ENCODE data around the gene ANGPTL2. TPM values are rescaled to one million over a fixed set of nuclear protein-coding genes. Genes with fewer than 3 reads are reported as not detected.

ANGPTL2 gene
- total RNA-seq, 1 experiment from 2014 or later: 5.1 TPM

- Mint-ChIP-seq H3K36me3 (ENCODE audit: insufficient read depth in 1 of 3, low read depth in 3 of 3) (peaks cover 0 to 5% (median 3%) of the 10 kb centered on the region in 3 experiments; a peak in 2 of 7 replicates), H3K4me3 (no peak overlapping the region), H3K9me3 (no peaks in the 10 kb centered on the region), H3K4me1 (peaks cover 12 to 16% of the 10 kb centered on the region in 2 experiments), H3K27me3 (ENCODE audit: low read depth) (no peaks in the 10 kb centered on the region), H3K27ac (no peak overlapping the region)
- DNase-seq: no peak
- Histone ChIP-seq H4K20me1 (ENCODE audit: control insufficient read depth, insufficient read depth, insufficient read length) (no peaks in the 10 kb centered on the region), H2AK5ac (ENCODE audit: insufficient read length, low read length) (no peak overlapping the region), H3K9ac (ENCODE audit: extremely low read depth, insufficient read length, low read length) (no peak overlapping the region), H3T11ph (ENCODE audit: low read length) (no peak overlapping the region), H3K14ac (ENCODE audit: insufficient read depth, low read length) (no peak overlapping the region), H3K56ac (ENCODE audit: insufficient read length, low read depth, low read length) (no peak overlapping the region), H4K8ac (replicated peaks; ENCODE audit: insufficient read length, low read depth, low read length) (no peak overlapping the region), H3K18ac (ENCODE audit: insufficient read length, low read depth, low read length) (no peak overlapping the region), H2BK20ac (ENCODE audit: low read depth, low read length, poor library complexity, severe bottlenecking) (no peak overlapping the region), H2AFZ (ENCODE audit: low read length) (no peak overlapping the region), H3K27me3 (ENCODE audit: insufficient read depth, low read length) (no peaks in the 10 kb centered on the region), H3K27ac (ENCODE audit: insufficient read length, low read depth, low read length) (no peak overlapping the region), H4K5ac (ENCODE audit: insufficient read length, low read depth, low read length) (no peak overlapping the region), H3K4me1 (ENCODE audit: insufficient read depth, low read length) (peaks cover 5% of the 10 kb centered on the region), H2BK15ac (ENCODE audit: low read depth, low read length) (no peak overlapping the region), H3K79me1 (ENCODE audit: insufficient read depth, low read depth, low read length, poor library complexity, severe bottlenecking) (no peaks in the 10 kb centered on the region), H3K79me2 (ENCODE audit: insufficient read depth, low read length) (no peaks in the 10 kb centered on the region), H3K9me3 (ENCODE audit: control insufficient read depth, low read depth, low read length) (no peaks in the 10 kb centered on the region), H3K4me2 (ENCODE audit: insufficient read depth, insufficient read length, low read length) (no peak overlapping the region), H3K23me2 (ENCODE audit: insufficient read length, low read depth, low read length, poor library complexity, severe bottlenecking) (no peaks in the 10 kb centered on the region), H4K91ac (ENCODE audit: insufficient read length, low read depth, low read length) (no peak overlapping the region), H2BK5ac (ENCODE audit: insufficient read length, low read length) (no peak overlapping the region), H3K4ac (ENCODE audit: low read depth, low read length) (no peak overlapping the region), H2BK120ac (ENCODE audit: low read depth, low read length, poor library complexity, severe bottlenecking) (no peak overlapping the region), H3K23ac (ENCODE audit: insufficient read length, low read depth, low read length) (no peak overlapping the region), H2BK12ac (ENCODE audit: insufficient read length, low read depth, low read length) (no peak overlapping the region)
- no peak for TF ChIP-seq CTCF (conservative IDR thresholded peaks at IDR 0.05)
- no CpG with 5 or more reads among the region's 2 CpGs for WGBS (ENCODE audit: extremely low coverage, insufficient read length, low lambda C conversion rate)
Observed at GRCh38 chr9:127064335-127064734, 58.1 kb downstream of the ANGPTL2 start.
